NCI-H82 treated with DMSO at 0.1 percent for 48 hours (cell line): ENCODE measurements around the gene EXOC4.

Experiments used
- DNase-seq: peaks from one replicate; lab custom pipeline; 2025; ENCODE audit not compliant: unreplicated experiment; lab: John Stamatoyannopoulos, UW

EXOC4 gene

GRCh38 chr7:133819695-133820094 lies 566.8 kb downstream of the EXOC4 start:
- DNase-seq: no peak

- no peak for DNase-seq
Measured at GRCh38 chr7:133820584-133820983, 567.7 kb downstream of the EXOC4 start.

- DNase-seq: no peak
Measured at GRCh38 chr7:133821171-133821570, 568.3 kb downstream of the EXOC4 start.

GRCh38 chr7:133822001-133822641 lies 569.2 kb downstream of the EXOC4 start:
- no peak for DNase-seq

- DNase-seq: no peak
Measured at GRCh38 chr7:133822868-133823552, 570.1 kb downstream of the EXOC4 start.

- no peak for DNase-seq
Measured at GRCh38 chr7:133824132-133824531, 571.3 kb downstream of the EXOC4 start.

- no peak for DNase-seq
Measured at GRCh38 chr7:133827707-133828623, 575.1 kb downstream of the EXOC4 start.

GRCh38 chr7:133828906-133829305 lies 576.0 kb downstream of the EXOC4 start:
- DNase-seq: no peak

GRCh38 chr7:133829336-133829897 lies 576.5 kb downstream of the EXOC4 start:
- DNase-seq: no peak

- no peak for DNase-seq
Measured at GRCh38 chr7:133830081-133830480, 577.2 kb downstream of the EXOC4 start.

- peak; percentile 71 for DNase-seq
Measured at GRCh38 chr7:133836666-133837065, 583.8 kb downstream of the EXOC4 start.

GRCh38 chr7:133837224-133837623 lies 584.3 kb downstream of the EXOC4 start:
- DNase-seq: peak; percentile 27

GRCh38 chr7:133839121-133839520 lies 586.2 kb downstream of the EXOC4 start:
- DNase-seq: no peak

- DNase-seq: no peak
Measured at GRCh38 chr7:133843341-133843740, 590.5 kb downstream of the EXOC4 start.

GRCh38 chr7:133845005-133845404 lies 592.1 kb downstream of the EXOC4 start:
- DNase-seq: no peak

- DNase-seq: no peak
Measured at GRCh38 chr7:133846203-133846945, 593.5 kb downstream of the EXOC4 start.

GRCh38 chr7:133850497-133851280 lies 597.8 kb downstream of the EXOC4 start:
- no peak for DNase-seq

- no peak for DNase-seq
Measured at GRCh38 chr7:133851411-133851810, 598.5 kb downstream of the EXOC4 start.

GRCh38 chr7:133853706-133854276 lies 600.9 kb downstream of the EXOC4 start:
- no peak for DNase-seq

GRCh38 chr7:133854739-133855138 lies 601.9 kb downstream of the EXOC4 start:
- DNase-seq: peak; percentile 39
